GM12878 (cell line): Measurements from ENCODE around the gene RASSF4. TPM values are rescaled to one million over a fixed set of nuclear protein-coding genes. Genes with fewer than 3 reads are reported as not detected.
A peak's percentile ranks its signal among the peaks of the same experiment; 100 is the strongest.

Experiments used
- BRCA1 ChIP-seq: IDR thresholded peaks from 2 replicates; pipeline ENCODE4 v1.6.1; 2011; ENCODE audit warnings: low read depth, low read length, improper control_type of control experiment
- DPF2 ChIP-seq: fragments of 450-650 bp; IDR thresholded peaks from 2 replicates; pipeline ENCODE4 v1.6.1; 2017; ENCODE audit warnings: mild to moderate bottlenecking
- HDAC2 ChIP-seq: fragments of 200-600 bp; sonication (generic); IDR thresholded peaks from 2 replicates; pipeline ENCODE4 v1.6.1; 2017
- JUND ChIP-seq: IDR thresholded peaks from 2 replicates; pipeline ENCODE4 v1.6.1; 2012; ENCODE audit warnings: low read depth, mild to moderate bottlenecking, low read length, improper control_type of control experiment, moderate library complexity
- KAT2A ChIP-seq: conservative IDR thresholded peaks from 2 replicates; pipeline ENCODE4 v1.6.1; 2011; ENCODE audit warnings: low read depth, low read length; ENCODE audit not compliant: control insufficient read depth
- NR2C2 ChIP-seq: IDR thresholded peaks from 2 replicates; pipeline ENCODE4 v1.6.1; 2011; ENCODE audit warnings: borderline replicate concordance, low read depth; ENCODE audit not compliant: control insufficient read depth, insufficient read length
- POLR2AphosphoS2 ChIP-seq: IDR thresholded peaks from 2 replicates; pipeline ENCODE4 v1.6.1; 2011; ENCODE audit warnings: low read depth, mild to moderate bottlenecking, low read length, improper control_type of control experiment, moderate library complexity
- RELA ChIP-seq: fragments of 450-650 bp; IDR thresholded peaks from 2 replicates; pipeline ENCODE4 v1.8.0; 2014; ENCODE audit warnings: borderline replicate concordance; ENCODE audit not compliant: partially characterized antibody
- RFX5 ChIP-seq: IDR thresholded peaks from 2 replicates; pipeline ENCODE4 v1.6.1; 2011; ENCODE audit warnings: low read depth, low read length, improper control_type of control experiment
- SMAD5 ChIP-seq: IDR thresholded peaks from 2 replicates; pipeline ENCODE4 v1.6.1; 2016; ENCODE audit warnings: antibody characterized with exemption, low read depth
- SMARCA5 ChIP-seq: fragments of 450-650 bp; IDR thresholded peaks from 2 replicates; pipeline ENCODE4 v1.6.1; 2017; ENCODE audit warnings: mild to moderate bottlenecking
- SREBF2 ChIP-seq: IDR thresholded peaks from 2 replicates; pipeline ENCODE4 v1.6.1; 2012; ENCODE audit warnings: mild to moderate bottlenecking, low read length
- TCF12 ChIP-seq: IDR thresholded peaks from 2 replicates; pipeline ENCODE4 v1.6.1; 2011; ENCODE audit warnings: low read depth, mild to moderate bottlenecking, low read length
- ZNF622 ChIP-seq: fragments of 450-650 bp; IDR thresholded peaks from 2 replicates; pipeline ENCODE4 v1.6.1; 2017; ENCODE audit warnings: mild to moderate bottlenecking, inconsistent platforms
- polyA plus RNA-seq, 11 experiments: library from polyadenylated mRNA; depleted of rRNA in 4 of 11; unstranded in 6 of 11; stranded (reverse) in 5 of 11; fragments of >200 nt; fragmentation: Nextera tagmentation in 4 of 11; fragmentation: Illumina TruSeq in 1 of 11; extraction: Ambion mirVana in 4 of 11; extraction: Trizol in 1 of 11; gene quantifications; 1 replicate in 1 of 11; 2 replicates in 10 of 11; pipeline versions ENCODE4 v1.2.1 to v1.2.3, GENCODE V29; 2011 to 2016; ENCODE audit warnings: inconsistent platforms in 2 of 11, missing spikeins in 2 of 11, low read depth in 1 of 11
- total RNA-seq, 4 experiments: library from RNA; depleted of rRNA in 3 of 4; stranded (reverse); fragments of >200 nt in 3 of 4; fragmentation: Illumina TruSeq in 1 of 4; extraction: Trizol in 1 of 4; gene quantifications; 2 replicates each; pipeline versions ENCODE4 v1.2.1 to v1.2.3, GENCODE V29; 2013 to 2021
- TF ChIP-seq, protein P1 (sequence below): fragments of 450-650 bp; IDR thresholded peaks from 2 replicates; pipeline ENCODE4 v1.6.1; 2017; ENCODE audit warnings: mild to moderate bottlenecking, moderate library complexity
- TF ChIP-seq, protein P2 (sequence below): fragments of 450-650 bp; IDR thresholded peaks from 2 replicates; pipeline ENCODE4 v1.6.1; 2017; ENCODE audit warnings: mild to moderate bottlenecking, moderate library complexity
- TF ChIP-seq, protein P3 (sequence below): IDR thresholded peaks from 2 replicates; pipeline ENCODE4 v1.6.1; 2011; ENCODE audit warnings: low read depth, mild to moderate bottlenecking, low read length, moderate library complexity, borderline replicate concordance; ENCODE audit errors: extremely low read depth
- TF ChIP-seq, protein P4 (sequence below): fragments of 150-350 bp; IDR thresholded peaks from 2 replicates; pipeline ENCODE4 v1.6.1; 2016; ENCODE audit warnings: low read depth, low read length

RASSF4 gene
- total and polyA plus RNA-seq, 10 of the 15 experiments (the other 5 are each of a cell fraction or from before 2014, with no cell fraction given) = 3.7 to 71.1 (median 16.8) TPM

DNA sequence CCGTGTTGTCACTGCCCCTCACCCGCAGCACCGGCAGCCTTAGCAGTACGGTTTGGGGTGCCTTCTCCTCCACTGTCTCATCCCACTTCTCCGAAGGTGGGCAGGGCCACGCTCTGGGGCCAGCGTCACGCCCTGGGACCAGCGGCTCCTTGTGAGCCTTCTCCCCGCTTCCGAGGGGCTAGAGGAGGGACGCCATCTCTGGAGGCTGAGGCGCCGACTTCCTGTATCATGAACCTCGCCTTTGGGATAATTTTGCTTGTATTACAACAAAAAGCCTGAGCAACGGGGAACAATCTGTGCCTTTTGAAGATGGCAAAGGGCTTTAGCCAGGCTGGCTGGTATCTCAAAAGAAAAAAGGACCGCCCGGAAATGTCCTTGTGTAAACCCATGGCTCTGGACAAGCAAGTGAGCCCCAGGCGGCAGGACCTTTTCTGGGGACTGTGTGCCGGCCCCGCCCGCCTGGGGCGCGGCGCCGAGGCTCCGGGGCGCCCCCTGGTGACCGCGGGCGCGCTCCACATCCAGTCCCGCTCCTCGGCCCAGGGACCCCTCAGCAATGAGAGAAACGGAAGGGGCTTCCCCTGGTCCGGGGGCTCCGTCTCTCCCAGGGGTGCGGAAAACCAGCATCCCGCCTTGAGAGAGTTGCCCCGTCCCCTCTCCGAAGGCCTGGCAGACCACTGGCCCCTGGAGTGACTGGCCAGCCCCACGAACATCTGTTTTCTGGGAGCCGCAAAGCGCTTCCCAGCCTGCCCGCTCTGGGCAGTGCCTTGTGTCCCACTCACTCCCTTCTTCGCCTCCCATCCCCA is 15.2 kb downstream of the RASSF4 start (continued):
- TF ChIP-seq, protein P1, sequence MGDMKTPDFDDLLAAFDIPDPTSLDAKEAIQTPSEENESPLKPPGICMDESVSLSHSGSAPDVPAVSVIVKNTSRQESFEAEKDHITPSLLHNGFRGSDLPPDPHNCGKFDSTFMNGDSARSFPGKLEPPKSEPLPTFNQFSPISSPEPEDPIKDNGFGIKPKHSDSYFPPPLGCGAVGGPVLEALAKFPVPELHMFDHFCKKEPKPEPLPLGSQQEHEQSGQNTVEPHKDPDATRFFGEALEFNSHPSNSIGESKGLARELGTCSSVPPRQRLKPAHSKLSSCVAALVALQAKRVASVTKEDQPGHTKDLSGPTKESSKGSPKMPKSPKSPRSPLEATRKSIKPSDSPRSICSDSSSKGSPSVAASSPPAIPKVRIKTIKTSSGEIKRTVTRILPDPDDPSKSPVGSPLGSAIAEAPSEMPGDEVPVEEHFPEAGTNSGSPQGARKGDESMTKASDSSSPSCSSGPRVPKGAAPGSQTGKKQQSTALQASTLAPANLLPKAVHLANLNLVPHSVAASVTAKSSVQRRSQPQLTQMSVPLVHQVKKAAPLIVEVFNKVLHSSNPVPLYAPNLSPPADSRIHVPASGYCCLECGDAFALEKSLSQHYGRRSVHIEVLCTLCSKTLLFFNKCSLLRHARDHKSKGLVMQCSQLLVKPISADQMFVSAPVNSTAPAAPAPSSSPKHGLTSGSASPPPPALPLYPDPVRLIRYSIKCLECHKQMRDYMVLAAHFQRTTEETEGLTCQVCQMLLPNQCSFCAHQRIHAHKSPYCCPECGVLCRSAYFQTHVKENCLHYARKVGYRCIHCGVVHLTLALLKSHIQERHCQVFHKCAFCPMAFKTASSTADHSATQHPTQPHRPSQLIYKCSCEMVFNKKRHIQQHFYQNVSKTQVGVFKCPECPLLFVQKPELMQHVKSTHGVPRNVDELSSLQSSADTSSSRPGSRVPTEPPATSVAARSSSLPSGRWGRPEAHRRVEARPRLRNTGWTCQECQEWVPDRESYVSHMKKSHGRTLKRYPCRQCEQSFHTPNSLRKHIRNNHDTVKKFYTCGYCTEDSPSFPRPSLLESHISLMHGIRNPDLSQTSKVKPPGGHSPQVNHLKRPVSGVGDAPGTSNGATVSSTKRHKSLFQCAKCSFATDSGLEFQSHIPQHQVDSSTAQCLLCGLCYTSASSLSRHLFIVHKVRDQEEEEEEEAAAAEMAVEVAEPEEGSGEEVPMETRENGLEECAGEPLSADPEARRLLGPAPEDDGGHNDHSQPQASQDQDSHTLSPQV = 0 out of 2 replicates have a peak, but pooled peaks have one; percentile 49
- TF ChIP-seq TCF12 (no peak; the same call in 1 of the 2 replicates), BRCA1 (0 out of 2 replicates have a peak, but pooled peaks have one; percentile 15), NR2C2 (no peak), HDAC2 (no peak), SMAD5 (no peak), JUND (no peak), RFX5 (no peak), SREBF2 (no peak), DPF2 (peak; percentile 72; the same call in 1 of the 2 replicates), ZNF622 (no peak), POLR2AphosphoS2 (no peak), SMARCA5 (peak; percentile 88), RELA (peak; percentile 21), KAT2A (no peak)
- TF ChIP-seq, protein P2, sequence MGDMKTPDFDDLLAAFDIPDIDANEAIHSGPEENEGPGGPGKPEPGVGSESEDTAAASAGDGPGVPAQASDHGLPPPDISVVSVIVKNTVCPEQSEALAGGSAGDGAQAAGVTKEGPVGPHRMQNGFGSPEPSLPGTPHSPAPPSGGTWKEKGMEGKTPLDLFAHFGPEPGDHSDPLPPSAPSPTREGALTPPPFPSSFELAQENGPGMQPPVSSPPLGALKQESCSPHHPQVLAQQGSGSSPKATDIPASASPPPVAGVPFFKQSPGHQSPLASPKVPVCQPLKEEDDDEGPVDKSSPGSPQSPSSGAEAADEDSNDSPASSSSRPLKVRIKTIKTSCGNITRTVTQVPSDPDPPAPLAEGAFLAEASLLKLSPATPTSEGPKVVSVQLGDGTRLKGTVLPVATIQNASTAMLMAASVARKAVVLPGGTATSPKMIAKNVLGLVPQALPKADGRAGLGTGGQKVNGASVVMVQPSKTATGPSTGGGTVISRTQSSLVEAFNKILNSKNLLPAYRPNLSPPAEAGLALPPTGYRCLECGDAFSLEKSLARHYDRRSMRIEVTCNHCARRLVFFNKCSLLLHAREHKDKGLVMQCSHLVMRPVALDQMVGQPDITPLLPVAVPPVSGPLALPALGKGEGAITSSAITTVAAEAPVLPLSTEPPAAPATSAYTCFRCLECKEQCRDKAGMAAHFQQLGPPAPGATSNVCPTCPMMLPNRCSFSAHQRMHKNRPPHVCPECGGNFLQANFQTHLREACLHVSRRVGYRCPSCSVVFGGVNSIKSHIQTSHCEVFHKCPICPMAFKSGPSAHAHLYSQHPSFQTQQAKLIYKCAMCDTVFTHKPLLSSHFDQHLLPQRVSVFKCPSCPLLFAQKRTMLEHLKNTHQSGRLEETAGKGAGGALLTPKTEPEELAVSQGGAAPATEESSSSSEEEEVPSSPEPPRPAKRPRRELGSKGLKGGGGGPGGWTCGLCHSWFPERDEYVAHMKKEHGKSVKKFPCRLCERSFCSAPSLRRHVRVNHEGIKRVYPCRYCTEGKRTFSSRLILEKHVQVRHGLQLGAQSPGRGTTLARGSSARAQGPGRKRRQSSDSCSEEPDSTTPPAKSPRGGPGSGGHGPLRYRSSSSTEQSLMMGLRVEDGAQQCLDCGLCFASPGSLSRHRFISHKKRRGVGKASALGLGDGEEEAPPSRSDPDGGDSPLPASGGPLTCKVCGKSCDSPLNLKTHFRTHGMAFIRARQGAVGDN = peak; percentile 86
- TF ChIP-seq, protein P3, sequence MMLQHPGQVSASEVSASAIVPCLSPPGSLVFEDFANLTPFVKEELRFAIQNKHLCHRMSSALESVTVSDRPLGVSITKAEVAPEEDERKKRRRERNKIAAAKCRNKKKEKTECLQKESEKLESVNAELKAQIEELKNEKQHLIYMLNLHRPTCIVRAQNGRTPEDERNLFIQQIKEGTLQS = no peak
- TF ChIP-seq, protein P4, sequence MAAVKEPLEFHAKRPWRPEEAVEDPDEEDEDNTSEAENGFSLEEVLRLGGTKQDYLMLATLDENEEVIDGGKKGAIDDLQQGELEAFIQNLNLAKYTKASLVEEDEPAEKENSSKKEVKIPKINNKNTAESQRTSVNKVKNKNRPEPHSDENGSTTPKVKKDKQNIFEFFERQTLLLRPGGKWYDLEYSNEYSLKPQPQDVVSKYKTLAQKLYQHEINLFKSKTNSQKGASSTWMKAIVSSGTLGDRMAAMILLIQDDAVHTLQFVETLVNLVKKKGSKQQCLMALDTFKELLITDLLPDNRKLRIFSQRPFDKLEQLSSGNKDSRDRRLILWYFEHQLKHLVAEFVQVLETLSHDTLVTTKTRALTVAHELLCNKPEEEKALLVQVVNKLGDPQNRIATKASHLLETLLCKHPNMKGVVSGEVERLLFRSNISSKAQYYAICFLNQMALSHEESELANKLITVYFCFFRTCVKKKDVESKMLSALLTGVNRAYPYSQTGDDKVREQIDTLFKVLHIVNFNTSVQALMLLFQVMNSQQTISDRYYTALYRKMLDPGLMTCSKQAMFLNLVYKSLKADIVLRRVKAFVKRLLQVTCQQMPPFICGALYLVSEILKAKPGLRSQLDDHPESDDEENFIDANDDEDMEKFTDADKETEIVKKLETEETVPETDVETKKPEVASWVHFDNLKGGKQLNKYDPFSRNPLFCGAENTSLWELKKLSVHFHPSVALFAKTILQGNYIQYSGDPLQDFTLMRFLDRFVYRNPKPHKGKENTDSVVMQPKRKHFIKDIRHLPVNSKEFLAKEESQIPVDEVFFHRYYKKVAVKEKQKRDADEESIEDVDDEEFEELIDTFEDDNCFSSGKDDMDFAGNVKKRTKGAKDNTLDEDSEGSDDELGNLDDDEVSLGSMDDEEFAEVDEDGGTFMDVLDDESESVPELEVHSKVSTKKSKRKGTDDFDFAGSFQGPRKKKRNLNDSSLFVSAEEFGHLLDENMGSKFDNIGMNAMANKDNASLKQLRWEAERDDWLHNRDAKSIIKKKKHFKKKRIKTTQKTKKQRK = no peak
